Loucy (cell line): ENCODE results near the gene HFE.
A peak's percentile ranks its signal among the peaks of the same experiment; 100 is the strongest.
"Not testable (repeated sequence)": the region's sequence is repeated elsewhere in the genome, so short reads cannot be mapped to it uniquely, and the experiment has no call there.

Source experiments
- H2AFZ ChIP-seq: fragments of 200-600 bp; sonication (generic); 2 replicates; pipeline ENCODE4 v1.6.0; 2016; ENCODE audit warnings: antibody characterized with exemption, mild to moderate bottlenecking, low read length, moderate library complexity
- H3F3A ChIP-seq: fragments of 200-600 bp; 2 replicates; pipeline ENCODE4 v1.6.0; 2016; ENCODE audit warnings: antibody characterized with exemption, low read depth, mild to moderate bottlenecking
- H3K27me3 ChIP-seq: fragments of 200-600 bp; sonication (generic); 2 replicates; pipeline ENCODE4 v1.6.1; 2014; ENCODE audit warnings: low read length, mild to moderate bottlenecking; ENCODE audit not compliant: insufficient read depth, poor library complexity, severe bottlenecking
- H3K36me3 ChIP-seq: fragments of 200-600 bp; sonication (generic); 2 replicates; pipeline ENCODE4 v1.6.1; 2016; ENCODE audit warnings: low read length; ENCODE audit not compliant: insufficient read depth
- H3K4me1 ChIP-seq: fragments of 200-600 bp; sonication (generic); 2 replicates; pipeline ENCODE4 v1.5.1; 2014; ENCODE audit warnings: low read length, mild to moderate bottlenecking; ENCODE audit not compliant: insufficient read depth, poor library complexity, severe bottlenecking
- H3K4me2 ChIP-seq: fragments of 200-600 bp; sonication (generic); 2 replicates; pipeline ENCODE4 v1.6.0; 2014; ENCODE audit warnings: antibody characterized with exemption, low read length, low read depth, mild to moderate bottlenecking; ENCODE audit not compliant: poor library complexity, severe bottlenecking
- H3K4me3 ChIP-seq: fragments of 200-600 bp; sonication (generic); 2 replicates; pipeline ENCODE4 v1.5.1; 2014; ENCODE audit warnings: low read length, mild to moderate bottlenecking, mixed read lengths; ENCODE audit not compliant: poor library complexity, severe bottlenecking
- H3K79me2 ChIP-seq: fragments of 200-600 bp; sonication (generic); 2 replicates; pipeline ENCODE4 v1.6.1; 2014; ENCODE audit warnings: low read length; ENCODE audit not compliant: insufficient read depth
- H3K9ac ChIP-seq: fragments of 200-600 bp; sonication (generic); 2 replicates; pipeline ENCODE4 v1.6.0; 2014; ENCODE audit warnings: mild to moderate bottlenecking, low read depth, low read length, moderate library complexity; ENCODE audit not compliant: poor library complexity, severe bottlenecking
- H3K9me2 ChIP-seq: fragments of 200-600 bp; sonication (generic); replicated peaks from 2 replicates; pipeline ENCODE4 v1.6.1; 2016; ENCODE audit warnings: low read depth, low read length, mixed read lengths
- H3K9me3 ChIP-seq: fragments of 200-600 bp; sonication (generic); 2 replicates; pipeline ENCODE4 v1.6.1; 2014; ENCODE audit warnings: mild to moderate bottlenecking, antibody characterized with exemption, low read length, low read depth; ENCODE audit not compliant: insufficient read depth
- H4K20me1 ChIP-seq: fragments of 200-600 bp; sonication (generic); 2 replicates; pipeline ENCODE4 v1.6.0; 2014; ENCODE audit warnings: antibody characterized with exemption, low read length, mild to moderate bottlenecking; ENCODE audit not compliant: insufficient read depth, poor library complexity, severe bottlenecking
- CTCF ChIP-seq: fragments of 200-600 bp; sonication (generic); conservative IDR thresholded peaks from 2 replicates; pipeline ENCODE4 v1.5.1; 2014; ENCODE audit warnings: mild to moderate bottlenecking, antibody characterized with exemption, low read length
- EZH2phosphoT487 ChIP-seq: fragments of 200-600 bp; IDR thresholded peaks from 2 replicates; pipeline ENCODE4 v1.6.1; 2018; ENCODE audit warnings: antibody characterized with exemption, mild to moderate bottlenecking, moderate library complexity, borderline replicate concordance

The HFE gene

GRCh38 chr6:26044140-26045064 is 42.8 kb upstream of the HFE start:
- peak overlapping the region; percentile 86 for H3K4me2 ChIP-seq
- peak overlapping the region; percentile 77 for H3K4me3 ChIP-seq
- H2AFZ ChIP-seq = no peak overlapping the region
- no peaks in the 10 kb centered on the region for H3K9me2 ChIP-seq
- no peaks in the 10 kb centered on the region for H3K27me3 ChIP-seq
- H3K36me3 ChIP-seq = no peaks in the 10 kb centered on the region
- no peaks in the 10 kb centered on the region for H3K9me3 ChIP-seq
- H3K9ac ChIP-seq = peak overlapping the region; percentile 97
- TF ChIP-seq CTCF = no peak
- no peak for TF ChIP-seq EZH2phosphoT487
- H3K79me2 ChIP-seq = no peaks in the 10 kb centered on the region
- H3F3A ChIP-seq = peaks cover 21% of the 10 kb centered on the region
- no peaks in the 10 kb centered on the region for H4K20me1 ChIP-seq
- H3K4me1 ChIP-seq = peaks cover 25% of the 10 kb centered on the region

GRCh38 chr6:26045065-26045927 is 41.9 kb upstream of the HFE start:
- Histone ChIP-seq H4K20me1 (no peaks in the 10 kb centered on the region), H3K27me3 (no peaks in the 10 kb centered on the region), H3K9me3 (no peaks in the 10 kb centered on the region), H3K4me2 (peak overlapping the region; percentile 86), H3K9ac (peak overlapping the region; percentile 97), H3K79me2 (no peaks in the 10 kb centered on the region), H3K4me3 (peak overlapping the region; percentile 77), H3K9me2 (no peaks in the 10 kb centered on the region), H3K4me1 (peaks cover 25% of the 10 kb centered on the region), H3F3A (peaks cover 21% of the 10 kb centered on the region), H2AFZ (no peak overlapping the region), H3K36me3 (no peaks in the 10 kb centered on the region)
- TF ChIP-seq EZH2phosphoT487 (no peak), CTCF (peak; percentile 51)

- H3K9me3 ChIP-seq = no peaks in the 10 kb centered on the region
- H3K4me2 ChIP-seq = peak overlapping the region; percentile 86
- H3K9ac ChIP-seq = peak overlapping the region; percentile 97
- H3K4me1 ChIP-seq = peaks cover 25% of the 10 kb centered on the region
- H3K9me2 ChIP-seq = no peaks in the 10 kb centered on the region
- no peaks in the 10 kb centered on the region for H3K79me2 ChIP-seq
- H2AFZ ChIP-seq = no peak overlapping the region
- no peaks in the 10 kb centered on the region for H4K20me1 ChIP-seq
- no peak for TF ChIP-seq EZH2phosphoT487
- no peak for TF ChIP-seq CTCF
- peak overlapping the region; percentile 77 for H3K4me3 ChIP-seq
- H3F3A ChIP-seq = peaks cover 21% of the 10 kb centered on the region
- no peaks in the 10 kb centered on the region for H3K36me3 ChIP-seq
- H3K27me3 ChIP-seq = no peaks in the 10 kb centered on the region
These were observed 41.3 kb upstream of the HFE start for GRCh38 chr6:26045928-26046368.

GRCh38 chr6:26047329-26047728 is 39.9 kb upstream of the HFE start:
- not testable (repeated sequence) for H3K9me2 ChIP-seq, H3K36me3 ChIP-seq, H3K9me3 ChIP-seq, H3K79me2 ChIP-seq, H3K4me2 ChIP-seq, H3K4me3 ChIP-seq, H4K20me1 ChIP-seq, H3K27me3 ChIP-seq, H2AFZ ChIP-seq
- Histone ChIP-seq H3K4me1 (peaks cover 32% of the 10 kb centered on the region), H3K9ac (peak overlapping the region; percentile 24), H3F3A (peaks cover 21% of the 10 kb centered on the region)
